GM15510 (cell line): ENCODE results near the gene SH3BP2.

Experiments used
- POLR2A ChIP-seq: IDR thresholded peaks from 3 replicates; pipeline ENCODE4 v1.6.1; 2011; ENCODE audit warnings: borderline replicate concordance; ENCODE audit not compliant: insufficient read length; ENCODE audit errors: extremely low read depth

Gene SH3BP2

GRCh38 chr4:2839060-2839459 is 46.2 kb downstream of the SH3BP2 start:
- TF ChIP-seq POLR2A: no peak

DNA sequence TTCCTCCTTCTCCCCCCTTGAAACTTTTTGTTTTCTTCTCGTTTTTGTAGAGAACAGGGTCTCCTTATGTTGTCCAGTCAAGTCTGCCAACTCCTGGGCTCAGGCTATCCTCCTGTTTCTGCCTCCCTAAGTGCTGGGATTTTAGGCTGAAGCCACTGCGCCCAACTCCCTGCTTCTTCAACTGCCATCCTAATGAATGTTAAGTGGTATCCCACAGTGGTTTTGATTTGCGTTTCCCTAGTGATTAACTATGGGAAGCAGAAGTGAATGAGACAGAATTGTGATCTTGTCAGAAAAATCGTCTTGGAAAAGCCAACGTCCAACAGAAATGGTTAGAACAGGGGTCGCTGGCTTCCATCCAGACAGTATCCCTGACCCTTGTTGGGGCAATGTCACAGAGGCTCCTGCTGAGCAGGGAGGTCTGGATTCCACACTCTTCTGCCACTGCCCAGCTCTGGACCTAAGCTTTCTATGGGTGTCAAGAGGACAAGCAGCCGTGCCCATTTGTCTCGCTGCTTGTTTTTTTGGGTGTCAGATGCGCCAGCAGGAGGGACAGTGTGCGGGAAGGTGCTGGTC is 49.9 kb downstream of the SH3BP2 start:
- TF ChIP-seq POLR2A: no peak

DNA sequence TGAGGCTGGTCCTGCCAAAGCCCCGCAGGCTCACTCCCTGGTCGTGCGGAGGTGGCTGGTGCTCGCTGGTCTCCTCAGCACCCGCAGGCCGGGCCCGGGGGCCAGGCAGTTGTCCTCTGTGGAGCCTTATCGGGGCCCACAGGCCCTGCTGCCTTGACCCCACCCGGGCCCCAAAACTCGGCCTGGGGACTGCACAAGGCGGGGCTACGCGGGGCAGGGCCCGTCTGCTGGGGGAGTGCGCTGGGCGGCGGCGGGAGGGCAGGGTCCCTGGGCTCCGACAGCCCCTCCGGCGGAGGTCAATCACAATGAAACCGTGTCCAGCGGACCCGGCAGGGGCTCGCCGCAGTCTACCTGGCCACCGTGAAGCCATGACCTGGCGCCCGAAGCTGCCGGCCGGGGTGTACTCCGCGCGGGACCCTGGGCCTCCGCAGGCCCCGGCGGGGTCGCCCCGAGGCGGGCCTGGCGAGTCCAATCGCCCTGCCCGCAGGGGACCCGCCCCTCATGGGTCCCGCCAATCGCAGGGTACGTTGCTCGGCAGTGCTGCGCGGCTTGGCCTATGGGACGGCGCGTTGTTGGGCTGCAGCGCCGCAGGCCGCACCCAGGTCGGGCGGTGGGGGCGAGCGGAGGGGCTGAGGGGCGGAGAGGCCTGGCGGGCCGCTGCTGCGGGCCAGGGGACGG is 50.5 kb downstream of the SH3BP2 start, which contains the start of gene ADD1:
TSS of gene ADD1 (plus strand) at position 582 of the 678 bp plus-strand sequence. CDS start 32,072 bp downstream, outside the sequence.
- peak; percentile 92 for TF ChIP-seq POLR2A

DNA sequence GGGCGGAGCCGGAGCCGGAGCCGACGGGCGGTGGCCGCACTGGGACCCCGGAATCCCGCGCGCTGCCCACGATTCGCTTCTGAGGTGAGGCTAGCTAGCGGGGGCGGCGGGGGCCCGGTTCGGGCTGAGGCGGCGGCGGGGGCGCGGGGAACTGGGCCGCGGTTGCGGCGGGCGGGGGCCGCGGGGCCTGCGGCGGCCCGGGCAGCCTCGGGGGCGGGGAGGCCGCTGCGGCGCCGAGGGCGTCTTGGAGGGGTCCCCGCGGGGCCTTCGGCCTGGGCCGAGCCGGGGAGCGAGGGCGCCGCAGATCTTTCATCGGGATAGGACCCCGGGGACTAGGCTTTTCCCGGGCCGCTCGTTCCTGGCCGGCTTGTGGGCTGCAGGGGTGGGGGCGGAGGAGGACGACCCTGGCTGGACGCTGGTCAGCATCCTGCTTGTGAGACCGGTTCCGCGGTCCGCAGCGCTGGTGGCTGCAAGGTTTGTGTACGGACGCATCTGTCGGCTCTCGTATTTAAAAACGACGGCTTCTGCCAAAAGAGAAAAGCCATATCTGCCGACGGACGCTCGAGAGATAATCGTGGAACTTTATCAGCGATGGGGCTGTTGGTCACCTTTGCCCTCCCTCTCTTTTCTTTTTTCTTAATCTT is 51.2 kb downstream of the SH3BP2 start:
- TF ChIP-seq POLR2A: no peak

DNA sequence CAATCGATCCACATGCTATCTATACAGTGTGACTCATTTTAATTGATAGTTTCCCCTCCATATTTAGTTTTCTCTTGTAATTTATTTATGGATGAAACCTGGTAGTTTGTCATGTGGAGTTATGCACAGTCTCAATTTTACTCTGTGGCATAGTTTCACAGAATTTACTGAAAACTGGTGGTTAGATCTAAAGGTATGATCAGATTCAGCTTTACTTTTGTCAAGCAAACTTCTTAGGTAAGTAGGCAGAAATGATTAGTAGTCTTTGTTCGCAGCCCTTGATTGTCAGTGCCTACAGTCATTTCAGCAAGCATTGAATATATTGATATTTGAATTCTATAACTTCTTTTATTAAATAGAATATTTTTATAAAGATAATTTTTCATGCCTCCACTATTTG is 53.3 kb downstream of the SH3BP2 start:
- TF ChIP-seq POLR2A: no peak

DNA sequence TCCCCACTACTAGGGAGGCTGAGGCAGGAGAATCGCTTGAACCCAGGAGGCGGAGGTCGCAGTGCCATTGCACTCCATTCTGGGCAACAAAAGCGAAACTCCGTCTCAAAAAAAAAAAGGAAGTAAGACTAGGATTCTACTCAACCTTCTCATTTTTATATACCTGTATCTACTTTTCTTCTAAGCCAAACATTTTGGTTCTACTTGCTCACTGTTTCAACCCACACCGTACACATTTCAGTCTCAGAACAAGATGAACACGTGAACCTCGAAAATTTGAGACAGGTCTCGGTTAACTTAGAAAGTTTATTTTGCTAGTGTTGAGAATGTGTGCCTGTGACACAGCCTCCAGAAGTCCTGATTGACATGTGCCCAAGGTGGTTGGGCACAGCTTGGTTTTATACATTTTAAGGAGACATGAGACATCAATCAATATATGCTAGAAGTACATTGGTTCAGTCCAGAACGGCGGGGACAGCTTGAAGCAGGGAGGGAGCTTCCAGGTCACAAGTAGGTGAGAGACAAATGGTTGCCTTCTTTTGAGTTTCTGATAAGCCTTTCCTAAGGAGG is 54.5 kb downstream of the SH3BP2 start:
- TF ChIP-seq POLR2A: no peak

DNA sequence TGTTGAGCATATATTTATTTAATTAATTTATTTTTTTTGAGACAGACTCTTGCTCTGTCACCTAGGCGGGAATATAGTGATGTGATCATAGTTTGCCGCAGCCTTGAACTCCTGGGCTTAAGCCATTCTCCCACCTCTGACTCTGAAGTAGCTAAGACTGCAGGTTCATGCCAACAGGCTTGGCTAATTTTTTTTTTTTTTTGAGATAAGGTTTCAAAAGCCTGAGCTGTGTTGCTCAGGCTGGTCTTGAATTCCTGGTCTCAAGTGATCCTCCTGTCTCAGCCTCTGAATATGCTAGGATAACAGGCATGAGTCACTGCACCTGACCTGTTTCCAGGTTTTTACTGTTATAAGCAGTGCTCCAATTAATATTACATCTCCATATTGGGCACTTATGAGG is 55.6 kb downstream of the SH3BP2 start:
- TF ChIP-seq POLR2A: no peak

DNA sequence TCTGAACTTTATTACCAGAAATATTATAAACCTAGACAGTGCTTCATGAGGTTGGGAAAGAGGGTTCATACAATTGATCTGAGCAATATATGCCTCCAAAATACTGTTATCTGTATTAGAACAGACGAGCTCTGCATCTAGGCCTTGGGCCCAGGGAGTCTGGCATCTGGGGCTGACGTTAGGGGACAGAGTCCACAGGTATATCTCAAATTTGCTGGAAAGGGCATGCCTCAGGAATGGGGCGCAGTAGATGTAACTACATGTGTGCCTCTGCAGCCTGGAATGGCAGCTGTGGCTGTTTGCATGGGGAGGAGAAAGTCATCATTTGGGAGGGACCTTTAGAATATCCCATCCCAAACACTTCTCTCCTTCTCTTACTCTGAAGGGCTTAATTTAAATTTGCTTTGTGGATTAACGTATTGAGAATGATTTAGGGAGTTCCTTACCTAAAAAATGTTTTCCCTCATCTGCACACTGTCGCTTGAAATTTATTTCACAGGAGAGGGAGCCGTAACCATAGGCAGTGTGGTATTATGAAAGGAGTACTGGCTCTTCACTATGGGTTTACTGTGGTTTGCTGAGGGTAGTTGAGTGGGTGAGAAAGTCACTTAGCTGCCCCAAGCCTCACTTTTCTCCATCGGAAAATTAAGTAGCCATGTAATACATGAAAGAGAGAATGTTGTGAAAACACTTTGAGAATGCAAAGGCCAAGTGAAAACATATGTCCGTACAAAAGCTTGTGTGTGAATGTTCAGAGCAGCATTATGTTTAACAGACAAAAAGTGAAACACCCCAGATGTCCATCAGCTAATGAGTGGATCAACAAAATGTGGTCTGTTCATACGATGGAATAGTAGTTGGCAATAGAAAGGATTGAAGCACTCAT is 56.6 kb downstream of the SH3BP2 start:
- no peak for TF ChIP-seq POLR2A

DNA sequence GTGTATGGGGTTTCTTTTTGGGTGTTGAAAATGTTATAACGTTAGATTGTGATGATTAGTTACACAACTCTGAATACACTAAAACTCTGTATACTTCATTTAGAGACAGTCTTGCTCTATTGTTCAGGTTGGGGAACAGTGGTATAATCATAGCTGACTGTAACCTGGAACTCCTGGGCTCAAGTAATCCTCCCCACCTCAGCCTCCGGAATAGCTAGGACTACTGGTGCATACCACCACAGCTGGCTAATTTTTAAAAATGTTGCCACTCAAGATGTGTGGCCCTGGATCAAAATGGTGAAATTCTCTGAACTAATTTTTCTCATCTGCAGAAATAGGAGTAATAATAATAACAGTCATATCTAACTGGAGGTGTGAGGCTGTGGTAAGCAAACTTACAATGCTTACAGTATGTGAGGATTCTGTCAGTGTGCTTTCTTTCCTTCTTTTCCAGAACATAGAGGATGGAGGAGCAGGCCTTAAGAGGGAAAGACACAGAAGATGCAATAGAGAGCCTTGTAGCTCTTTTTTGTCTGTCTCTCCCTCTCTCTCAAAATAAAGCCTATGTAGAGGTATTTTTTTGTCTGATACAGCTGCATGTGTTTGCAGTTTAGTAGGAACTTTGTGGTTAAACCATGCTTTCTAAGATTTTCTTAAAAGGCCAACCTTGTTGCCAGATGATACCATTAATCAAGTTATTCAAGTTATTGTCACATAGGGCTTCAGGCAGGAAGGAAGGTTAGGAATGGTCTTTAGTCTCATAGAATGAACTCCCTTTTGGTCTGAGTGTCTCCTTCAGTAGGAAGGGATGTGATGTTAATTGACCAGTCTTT is 58.3 kb downstream of the SH3BP2 start:
- TF ChIP-seq POLR2A: no peak

DNA sequence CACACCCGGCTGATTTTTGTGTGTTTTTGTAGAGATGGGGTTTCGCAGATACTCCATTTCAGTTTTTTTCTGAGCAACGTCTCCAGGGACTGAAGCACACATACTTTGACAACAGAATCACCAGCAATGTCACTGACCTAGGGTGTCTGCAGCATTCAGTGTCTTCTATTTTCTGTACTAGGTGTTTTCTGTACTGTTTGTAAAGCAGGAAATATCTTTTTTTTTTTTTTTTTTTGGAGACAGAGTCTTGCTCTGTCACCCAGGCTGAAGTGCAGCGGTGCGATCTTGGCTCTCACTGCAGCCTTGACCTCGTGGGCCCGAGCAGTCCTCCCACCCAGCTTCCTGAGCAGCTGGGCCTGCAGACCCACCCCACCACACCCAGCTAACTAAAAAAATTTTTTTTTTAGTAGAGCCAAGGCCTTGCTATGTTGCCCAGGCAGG is 59.6 kb downstream of the SH3BP2 start:
- TF ChIP-seq POLR2A: no peak

DNA sequence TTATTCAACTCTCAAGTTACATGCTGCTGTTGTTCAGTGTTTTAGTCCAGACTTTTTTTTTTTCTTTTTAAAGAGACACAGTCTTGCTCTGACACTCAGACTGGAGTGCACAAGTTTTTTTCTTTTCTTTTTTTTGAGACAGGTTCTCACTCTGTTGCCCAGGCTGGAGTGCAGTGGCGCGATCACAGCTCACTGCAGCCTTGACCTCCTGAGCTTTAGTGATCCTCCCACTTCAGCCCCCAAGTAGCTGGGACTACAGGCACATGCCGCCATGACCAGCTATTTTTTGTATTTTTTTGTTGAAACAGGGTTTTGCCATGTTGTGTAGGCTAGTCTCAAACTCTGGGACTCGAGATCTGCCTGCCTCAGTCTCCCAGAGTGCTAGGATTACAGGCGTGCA is 62.7 kb downstream of the SH3BP2 start:
- TF ChIP-seq POLR2A: no peak

DNA sequence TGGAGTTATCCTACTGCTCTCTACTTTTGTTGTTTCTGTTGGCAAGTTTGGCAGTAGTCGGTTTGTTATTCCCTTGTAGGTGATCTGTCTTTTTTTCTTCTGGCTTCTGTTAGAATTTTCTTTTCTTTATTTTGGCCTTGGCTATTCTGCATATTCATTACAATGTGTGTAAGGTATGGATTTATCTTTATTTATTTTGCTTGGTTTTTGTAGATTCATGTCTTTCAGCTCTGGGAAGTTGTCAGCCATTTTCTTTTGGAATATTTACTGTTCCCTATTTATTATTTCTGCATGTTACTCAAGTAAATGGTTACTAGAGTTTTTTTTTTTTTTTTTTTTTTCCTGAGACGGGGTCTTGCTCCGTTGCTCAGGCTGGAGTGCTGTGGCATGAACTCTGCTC is 63.4 kb downstream of the SH3BP2 start:
- no peak for TF ChIP-seq POLR2A

DNA sequence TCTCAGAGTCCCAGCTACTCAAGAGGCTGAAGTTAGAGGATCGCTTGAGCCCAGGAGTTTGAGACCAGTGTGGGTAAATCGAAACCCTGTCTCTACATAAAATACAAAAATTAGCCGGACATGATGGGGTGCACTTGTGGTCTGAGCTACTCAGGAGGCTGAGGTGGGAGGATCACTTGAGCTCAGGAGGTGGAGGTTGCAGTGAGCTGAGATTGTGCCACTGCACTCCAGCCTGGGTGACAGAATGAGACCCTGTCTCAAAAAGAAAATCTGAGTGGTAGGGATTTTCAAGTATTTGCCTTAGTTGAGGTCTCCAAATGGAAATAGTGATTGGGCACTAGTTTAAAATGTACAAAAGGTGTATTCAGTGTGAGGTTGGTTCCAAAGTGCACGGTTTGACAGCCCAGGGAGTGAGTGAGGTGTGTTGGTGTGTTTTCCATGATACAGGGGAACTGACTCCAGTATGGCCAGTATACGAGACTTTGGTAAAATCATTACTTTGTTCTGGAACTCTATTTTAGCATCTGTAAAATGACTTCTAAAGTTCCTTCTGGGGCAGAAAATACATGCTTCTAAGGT is 64.6 kb downstream of the SH3BP2 start:
- no peak for TF ChIP-seq POLR2A

DNA sequence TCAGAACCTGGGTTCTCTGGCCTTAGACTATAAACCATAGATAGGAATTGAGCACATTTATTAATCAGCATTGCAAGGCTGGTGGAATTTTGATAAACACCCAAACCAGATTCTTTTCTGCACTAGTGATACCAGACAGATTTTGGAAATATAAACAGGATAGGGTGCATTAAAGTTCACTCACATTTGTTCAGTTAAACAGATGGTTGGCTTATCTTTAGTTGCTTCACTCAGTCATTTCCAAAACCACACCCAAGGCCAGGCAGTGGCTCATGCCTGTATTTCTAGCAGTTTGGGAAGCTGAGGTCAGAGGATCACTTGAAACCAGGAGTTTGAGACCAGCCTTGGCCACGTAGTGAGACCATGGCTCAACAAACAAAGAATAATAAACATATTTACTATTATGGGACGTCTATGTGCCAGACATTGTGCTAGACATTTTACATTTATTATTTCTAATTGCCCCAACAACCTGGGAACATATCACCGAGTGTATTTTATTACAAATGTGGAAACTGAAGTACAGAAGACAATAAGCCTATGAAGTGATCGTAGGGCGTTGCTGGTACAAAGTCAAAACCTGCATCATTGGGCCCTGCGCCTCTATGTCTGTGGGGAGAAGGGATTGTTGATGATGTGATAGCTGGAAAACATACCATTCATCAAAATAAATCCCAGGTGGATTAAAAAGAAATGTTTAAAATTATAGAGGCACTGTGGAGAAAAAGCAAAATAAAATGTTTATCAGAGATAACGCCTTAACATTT is 65.7 kb downstream of the SH3BP2 start:
- no peak for TF ChIP-seq POLR2A

- no peak for TF ChIP-seq POLR2A
Measured at GRCh38 chr4:2859514-2859913, 66.6 kb downstream of the SH3BP2 start.
